Activated CD8-positive, alpha-beta memory T cell treated with anti-CD3 and anti-CD28 coated beads for 36 hours (primary cell): ENCODE measurements around the gene HSD17B12. TPM values are rescaled to one million over a fixed set of nuclear protein-coding genes. Genes with fewer than 3 reads are reported as not detected.
"Not testable (repeated sequence)": the region's sequence is repeated elsewhere in the genome, so short reads cannot be mapped to it uniquely, and the experiment has no call there.

Source experiments
- CTCF ChIA-PET: fragments of 350-600 bp; sonication (Branson Sonifier 250); formaldehyde crosslinking; loops from one replicate; lab custom pipeline; 2021; ENCODE audit warnings: antibody characterized with exemption; lab: Charles Lee
- POLR2A ChIA-PET: fragments of 350-600 bp; sonication (Branson Sonifier 250); formaldehyde crosslinking; loops from one replicate; lab custom pipeline; 2021; ENCODE audit warnings: antibody characterized with exemption; lab: Charles Lee
- total RNA-seq, 2 experiments: library from RNA; stranded (reverse); gene quantifications; one replicate each; pipeline ENCODE4 v1.2.3, GENCODE V29; 2021

The HSD17B12 gene
- 10 to 100 TPM; 39.9 to 43.7 TPM for total RNA-seq

- ChIA-PET POLR2A (interaction anchor here (0.6 kb wide), 2 partner anchors 322 kb away, joined by 3 read pairs; partner anchors contain the start of gene TTC17), CTCF (interaction anchor here (1.3 kb wide), 1 partner anchor 189 kb away, joined by 3 read pairs; no protein-coding TSS in a partner anchor)
These were observed at the start of gene HSD17B12 for GRCh38 chr11:43680521-43681400. HSD17B12 (plus strand) TSS chr11:43680738; CDS start chr11:43680828, 90 bp downstream.

GRCh38 chr11:43631732-43632131 lies 48.8 kb upstream of the HSD17B12 start:
- CTCF ChIA-PET = no interaction called here
- POLR2A ChIA-PET = no interaction called here

- CTCF ChIA-PET = no interaction called here
- POLR2A ChIA-PET = no interaction called here
These were observed 48.4 kb upstream of the HSD17B12 start for GRCh38 chr11:43632181-43632580.

DNA sequence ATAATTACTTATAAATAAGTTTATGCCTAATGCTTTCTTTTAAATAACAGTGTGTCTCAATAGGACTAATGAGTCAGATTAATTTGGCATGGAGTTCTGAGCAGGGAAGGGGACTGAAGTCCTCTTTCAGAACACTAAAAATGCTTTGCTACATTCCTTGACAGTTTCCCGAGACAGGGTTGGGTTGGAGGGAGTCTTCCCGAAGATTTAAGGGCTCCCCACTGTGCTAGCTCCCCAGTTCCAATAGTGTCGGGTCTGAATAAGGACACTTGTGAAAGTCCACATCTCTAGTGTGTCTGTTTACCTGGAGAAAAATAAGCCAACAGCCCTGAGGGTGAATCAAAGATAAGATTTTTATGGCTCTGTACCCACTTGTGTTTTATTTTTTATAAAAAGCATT lies 41.8 kb upstream of the HSD17B12 start:
- POLR2A ChIA-PET = no interaction called here

GRCh38 chr11:43639224-43639623 lies 41.3 kb upstream of the HSD17B12 start:
- CTCF ChIA-PET = no interaction called here
- POLR2A ChIA-PET = no interaction called here

More for the DNA sequence above, 41.8 kb upstream of the HSD17B12 start:
- CTCF ChIA-PET = no interaction called here

GRCh38 chr11:43639920-43640319 lies 40.6 kb upstream of the HSD17B12 start:
- ChIA-PET POLR2A (no interaction called here), CTCF (no interaction called here)

- ChIA-PET CTCF (no interaction called here), POLR2A (no interaction called here)
These were observed 36.5 kb upstream of the HSD17B12 start for GRCh38 chr11:43643898-43644620.

- ChIA-PET CTCF (no interaction called here), POLR2A (no interaction called here)
These were observed 35.8 kb upstream of the HSD17B12 start for GRCh38 chr11:43644621-43645299.

DNA sequence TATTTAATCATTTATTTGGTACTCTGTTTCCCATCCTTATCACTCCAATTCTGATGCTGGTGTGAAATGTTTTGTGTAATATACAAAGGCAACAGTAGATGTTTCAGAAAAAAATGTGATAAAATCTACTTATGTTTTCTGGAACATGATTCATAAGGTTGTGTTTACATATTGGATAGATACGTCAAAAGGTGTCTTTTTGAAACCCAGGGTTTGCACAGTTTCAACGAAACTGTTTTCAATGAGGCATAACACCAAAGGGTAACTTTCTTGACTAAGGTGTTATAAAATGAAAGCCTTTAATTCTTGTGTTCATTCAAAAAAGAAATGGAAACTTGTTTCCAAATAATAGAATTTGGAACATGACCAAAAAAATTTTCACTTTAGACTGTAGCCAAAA lies 33.8 kb upstream of the HSD17B12 start:
- CTCF ChIA-PET = no interaction called here
- POLR2A ChIA-PET = no interaction called here

GRCh38 chr11:43648888-43649287 lies 31.6 kb upstream of the HSD17B12 start:
- POLR2A ChIA-PET = no interaction called here
- CTCF ChIA-PET = no interaction called here

DNA sequence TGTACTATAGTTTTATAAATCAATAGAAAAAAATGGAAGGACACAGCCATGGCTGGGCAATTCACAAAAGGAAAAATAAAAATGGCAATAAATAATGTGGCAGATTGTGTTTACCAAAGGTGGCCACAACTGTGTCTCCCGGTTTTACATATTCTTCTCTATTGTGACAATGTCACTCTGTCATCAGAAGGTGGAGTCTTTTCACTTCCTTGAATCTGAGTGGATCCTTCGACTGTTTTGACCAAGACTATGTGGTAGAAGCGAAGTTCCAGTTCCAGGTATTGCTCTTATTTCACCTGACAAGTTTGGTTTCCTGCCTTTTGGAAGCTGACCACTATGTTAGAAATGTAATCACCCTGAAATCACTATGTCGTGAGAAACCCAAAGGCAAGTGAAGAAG lies 31.0 kb upstream of the HSD17B12 start:
- POLR2A ChIA-PET = no interaction called here

GRCh38 chr11:43649921-43650320 lies 30.6 kb upstream of the HSD17B12 start:
- ChIA-PET CTCF (no interaction called here), POLR2A (no interaction called here)

More for the DNA sequence above, 31.0 kb upstream of the HSD17B12 start:
- CTCF ChIA-PET = no interaction called here

GRCh38 chr11:43663018-43663417 lies 17.5 kb upstream of the HSD17B12 start:
- CTCF ChIA-PET, POLR2A ChIA-PET: not testable (repeated sequence)

DNA sequence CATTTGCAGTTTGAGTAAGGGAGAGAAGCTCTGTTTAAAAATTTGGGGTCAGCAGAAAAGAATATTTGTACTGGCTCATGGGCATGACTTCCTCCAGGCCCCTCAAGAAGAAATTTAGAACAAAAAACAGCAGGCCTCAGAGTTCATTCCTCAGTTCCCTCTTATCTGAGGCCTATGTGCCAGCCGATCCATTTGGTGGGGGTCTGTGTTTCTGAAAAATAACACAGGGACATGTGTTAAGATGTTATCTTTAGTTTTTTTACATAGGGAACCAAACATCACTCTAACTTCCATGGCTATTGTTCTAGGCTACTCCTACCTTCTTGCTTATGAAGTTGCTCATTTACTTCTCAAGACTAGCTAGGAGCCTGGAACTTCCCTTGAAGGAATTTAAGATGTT lies 16.2 kb upstream of the HSD17B12 start:
- CTCF ChIA-PET = no interaction called here
- POLR2A ChIA-PET = no interaction called here

DNA sequence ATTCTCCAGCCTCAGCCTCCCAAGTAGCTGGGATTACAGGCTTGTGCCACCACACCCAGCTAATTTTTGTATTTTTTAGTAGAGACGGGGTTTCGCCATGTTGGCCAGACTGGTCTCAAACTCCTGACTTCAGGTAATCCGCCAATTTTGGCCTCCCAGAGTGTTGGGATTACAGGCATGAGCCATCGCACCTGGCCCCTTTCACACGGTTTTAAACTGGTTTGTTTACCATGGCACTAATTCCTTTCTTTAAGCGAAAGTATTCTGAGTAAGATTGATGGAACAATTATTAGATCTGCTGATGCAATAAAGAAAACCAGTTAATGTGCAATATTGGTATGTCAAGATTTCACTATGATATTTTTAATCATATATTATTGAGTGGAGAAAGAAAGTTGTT lies 9.3 kb upstream of the HSD17B12 start:
- CTCF ChIA-PET = not testable (repeated sequence)

DNA sequence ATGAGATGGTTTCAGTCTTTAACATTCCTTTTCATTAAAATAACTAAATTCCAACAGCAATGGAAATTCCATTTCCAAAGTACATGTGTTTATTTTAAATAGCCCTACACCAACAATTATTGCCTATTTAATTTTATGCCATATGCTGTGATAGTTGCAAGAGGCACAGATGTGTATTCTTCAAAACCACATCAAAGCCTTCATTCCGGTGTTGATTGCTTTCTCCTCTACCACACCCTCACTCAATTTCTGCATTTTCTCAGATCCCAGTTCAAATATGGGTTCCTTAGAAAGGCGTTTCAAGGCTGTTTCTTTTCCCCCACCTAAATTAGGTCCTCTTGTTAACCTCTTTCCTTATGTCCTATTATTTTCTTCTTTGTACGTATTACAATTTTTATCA lies 6.0 kb upstream of the HSD17B12 start:
- ChIA-PET CTCF (no interaction called here), POLR2A (no interaction called here)

More for the DNA sequence above, 9.3 kb upstream of the HSD17B12 start:
- POLR2A ChIA-PET = not testable (repeated sequence)

GRCh38 chr11:43676933-43677332 lies 3.6 kb upstream of the HSD17B12 start:
- CTCF ChIA-PET = no interaction called here
- POLR2A ChIA-PET = no interaction called here

- ChIA-PET POLR2A (interaction anchor here (0.6 kb wide), 1 partner anchor 323 kb away, joined by 3 read pairs; the partner anchor contains the start of gene TTC17), CTCF (no interaction called here)
These were observed 934 bp downstream of the HSD17B12 start for GRCh38 chr11:43681401-43681942.

- CTCF ChIA-PET = not testable (repeated sequence)
These were observed 1.5 kb downstream of the HSD17B12 start for GRCh38 chr11:43682081-43682480.

GRCh38 chr11:43685440-43685839 lies 4.9 kb downstream of the HSD17B12 start:
- ChIA-PET CTCF (no interaction called here), POLR2A (no interaction called here)

More at GRCh38 chr11:43682081-43682480, 1.5 kb downstream of the HSD17B12 start:
- POLR2A ChIA-PET = not testable (repeated sequence)
